HepG2 (cell line): ENCODE data around the gene TRIM66.

ENCODE experiments used
- MAF1 ChIP-seq: sonication (generic); formaldehyde crosslinking; IDR thresholded peaks from 2 replicates; pipeline ENCODE4 v1.5.0; 2020; ENCODE audit warnings: missing genetic modification reagents, borderline replicate concordance
- NR1H2 ChIP-seq: sonication (generic); formaldehyde crosslinking; IDR thresholded peaks from 2 replicates; pipeline ENCODE4 v1.8.1; 2022; ENCODE audit warnings: low read depth, missing genetic modification reagents, borderline replicate concordance
- ZNF660 ChIP-seq: sonication (generic); formaldehyde crosslinking; IDR thresholded peaks from 2 replicates; pipeline ENCODE4 v1.5.1; 2020; ENCODE audit warnings: mild to moderate bottlenecking, low read depth, missing genetic modification reagents, borderline replicate concordance

GRCh38 chr11:8674859-8675258 lies 7.6 kb downstream of the TRIM66 start:
- no peak for TF ChIP-seq MAF1 (CRISPR knock-in tag)
- no peak for TF ChIP-seq ZNF660
- TF ChIP-seq NR1H2 (CRISPR knock-in tag): no peak
